Measurements from ENCODE around the gene GJB2. TPM values are rescaled to one million over a fixed set of nuclear protein-coding genes. Genes with fewer than 3 reads are reported as not detected.

The GJB2 gene
- total RNA-seq, result 1.0 TPM

- Histone ChIP-seq H3K4me3 (ENCODE audit: low read length in 3 of 3) (peak within 1 kb of the TSS; percentile 52 to 69 (median 68)), H3K9me3 (ENCODE audit: control insufficient read depth in 3 of 3, low read length in 3 of 3) (no peaks in the 10 kb centered on the region), H3K4me1 (ENCODE audit: control insufficient read depth in 3 of 3, insufficient read depth in 3 of 3, low read length in 3 of 3) (peaks cover 16 to 20% (median 18%) of the 10 kb centered on the region in 3 donors), H3K27me3 (ENCODE audit: control insufficient read depth in 3 of 3, insufficient read depth in 3 of 3, low read length in 3 of 3) (peaks cover 41 to 66% (median 50%) of the 10 kb centered on the region in 3 donors), H3K36me3 (ENCODE audit: control insufficient read depth in 3 of 3, insufficient read depth in 3 of 3, low read length in 3 of 3) (no peaks in the 10 kb centered on the region), H3K9ac (ENCODE audit: low read depth in 1 of 3, low read length in 3 of 3) (peak within 1 kb of the TSS in 2 of 3 donors; percentile 14 to 16), H3K27ac (ENCODE audit: low read depth, low read length) (no peak within 1 kb of the TSS)
These were observed at the start of gene GJB2 for GRCh38 chr13:20192836-20193161. GJB2 (minus strand) TSS chr13:20192938; CDS start chr13:20189581, 3,357 bp downstream.

DNA sequence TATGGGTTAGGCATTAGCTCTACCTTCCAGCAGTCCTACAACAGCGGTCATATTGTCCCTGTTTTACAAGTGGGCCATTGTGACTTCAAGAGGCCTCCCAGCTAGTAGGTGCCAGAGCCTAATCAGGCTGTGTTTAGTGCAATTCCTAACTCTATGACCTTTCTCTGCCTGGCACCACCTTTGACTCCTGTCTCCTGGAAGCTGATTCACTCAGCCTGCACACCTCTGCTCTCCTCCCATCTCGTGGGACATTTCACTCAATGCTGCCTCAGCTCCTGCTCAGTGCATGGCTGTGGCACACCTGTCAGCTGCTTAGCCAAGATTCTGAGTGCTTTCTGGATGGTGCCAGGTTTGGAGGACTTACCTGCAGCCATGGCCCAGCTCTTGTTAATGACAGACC is 48.9 kb upstream of the GJB2 start:
- Histone ChIP-seq H3K36me3 (ENCODE audit: control insufficient read depth in 3 of 3, insufficient read depth in 3 of 3, low read length in 3 of 3) (no peaks in the 10 kb centered on the region), H3K4me3 (ENCODE audit: low read length in 3 of 3) (no peak overlapping the region), H3K27ac (ENCODE audit: low read depth, low read length) (no peak overlapping the region), H3K9ac (ENCODE audit: low read depth in 1 of 3, low read length in 3 of 3) (no peak overlapping the region), H3K9me3 (ENCODE audit: control insufficient read depth in 3 of 3, low read length in 3 of 3) (no peaks in the 10 kb centered on the region), H3K27me3 (ENCODE audit: control insufficient read depth in 3 of 3, insufficient read depth in 3 of 3, low read length in 3 of 3) (peaks cover 3 to 16% (median 6%) of the 10 kb centered on the region in 3 donors), H3K4me1 (ENCODE audit: control insufficient read depth in 3 of 3, insufficient read depth in 3 of 3, low read length in 3 of 3) (no peaks in the 10 kb centered on the region)

GRCh38 chr13:20239748-20240147 is 47.0 kb upstream of the GJB2 start:
- no peaks in the 10 kb centered on the region for H3K4me1 ChIP-seq (ENCODE audit: control insufficient read depth in 3 of 3, insufficient read depth in 3 of 3, low read length in 3 of 3)
- no peak overlapping the region for H3K9ac ChIP-seq (ENCODE audit: low read depth in 1 of 3, low read length in 3 of 3)
- no peaks in the 10 kb centered on the region for H3K9me3 ChIP-seq (ENCODE audit: control insufficient read depth in 3 of 3, low read length in 3 of 3)
- H3K36me3 ChIP-seq (ENCODE audit: control insufficient read depth in 3 of 3, insufficient read depth in 3 of 3, low read length in 3 of 3), result no peaks in the 10 kb centered on the region
- no peak overlapping the region for H3K27ac ChIP-seq (ENCODE audit: low read depth, low read length)
- no peak overlapping the region for H3K4me3 ChIP-seq (ENCODE audit: low read length in 3 of 3)
- peaks cover 3 to 16% (median 6%) of the 10 kb centered on the region in 3 donors for H3K27me3 ChIP-seq (ENCODE audit: control insufficient read depth in 3 of 3, insufficient read depth in 3 of 3, low read length in 3 of 3)

DNA sequence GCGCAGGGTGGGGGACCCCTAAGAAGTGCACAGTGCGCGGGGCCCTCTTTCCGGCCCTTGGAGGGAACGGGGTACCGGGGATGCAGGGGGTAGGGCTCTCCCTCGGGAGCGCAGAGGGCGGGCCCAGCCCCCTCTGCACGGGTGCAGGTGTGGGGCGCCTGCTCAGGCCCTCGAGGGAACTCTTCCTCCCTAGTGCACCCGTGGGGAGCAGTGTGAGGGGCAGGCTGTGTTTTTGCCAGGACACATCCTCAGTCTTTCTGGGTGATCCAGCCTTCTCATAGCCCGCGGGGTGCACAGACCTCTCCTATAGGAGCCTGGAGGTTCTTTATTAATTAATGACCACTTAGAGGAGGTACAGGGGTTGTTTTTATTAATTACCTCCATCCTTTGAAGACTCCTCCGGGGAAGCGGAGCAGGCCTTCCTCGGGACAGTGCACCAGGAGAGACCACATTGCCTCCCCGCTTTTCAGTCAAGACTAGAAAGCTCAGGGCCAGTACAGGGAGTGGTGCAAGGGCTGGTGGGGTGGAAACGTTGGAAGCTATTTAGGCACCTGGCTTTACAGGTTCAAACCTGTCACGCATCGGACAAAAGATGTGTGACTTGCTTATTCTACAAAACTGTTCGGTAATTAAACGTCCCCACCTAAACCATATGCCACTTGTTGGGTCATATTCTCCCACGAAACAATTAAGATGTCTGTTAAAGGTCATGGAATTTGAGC is 40.0 kb upstream of the GJB2 start:
- Histone ChIP-seq H3K9me3 (ENCODE audit: control insufficient read depth in 3 of 3, low read length in 3 of 3) (no peaks in the 10 kb centered on the region), H3K4me1 (ENCODE audit: control insufficient read depth in 3 of 3, insufficient read depth in 3 of 3, low read length in 3 of 3) (peaks cover 3 to 7% (median 5%) of the 10 kb centered on the region in 3 donors), H3K27me3 (ENCODE audit: control insufficient read depth in 3 of 3, insufficient read depth in 3 of 3, low read length in 3 of 3) (peaks cover 31 to 36% (median 35%) of the 10 kb centered on the region in 3 donors), H3K4me3 (ENCODE audit: low read length in 3 of 3) (no peak overlapping the region), H3K36me3 (ENCODE audit: control insufficient read depth in 3 of 3, insufficient read depth in 3 of 3, low read length in 3 of 3) (no peaks in the 10 kb centered on the region), H3K9ac (ENCODE audit: low read depth in 1 of 3, low read length in 3 of 3) (no peak overlapping the region), H3K27ac (ENCODE audit: low read depth, low read length) (no peak overlapping the region)

DNA sequence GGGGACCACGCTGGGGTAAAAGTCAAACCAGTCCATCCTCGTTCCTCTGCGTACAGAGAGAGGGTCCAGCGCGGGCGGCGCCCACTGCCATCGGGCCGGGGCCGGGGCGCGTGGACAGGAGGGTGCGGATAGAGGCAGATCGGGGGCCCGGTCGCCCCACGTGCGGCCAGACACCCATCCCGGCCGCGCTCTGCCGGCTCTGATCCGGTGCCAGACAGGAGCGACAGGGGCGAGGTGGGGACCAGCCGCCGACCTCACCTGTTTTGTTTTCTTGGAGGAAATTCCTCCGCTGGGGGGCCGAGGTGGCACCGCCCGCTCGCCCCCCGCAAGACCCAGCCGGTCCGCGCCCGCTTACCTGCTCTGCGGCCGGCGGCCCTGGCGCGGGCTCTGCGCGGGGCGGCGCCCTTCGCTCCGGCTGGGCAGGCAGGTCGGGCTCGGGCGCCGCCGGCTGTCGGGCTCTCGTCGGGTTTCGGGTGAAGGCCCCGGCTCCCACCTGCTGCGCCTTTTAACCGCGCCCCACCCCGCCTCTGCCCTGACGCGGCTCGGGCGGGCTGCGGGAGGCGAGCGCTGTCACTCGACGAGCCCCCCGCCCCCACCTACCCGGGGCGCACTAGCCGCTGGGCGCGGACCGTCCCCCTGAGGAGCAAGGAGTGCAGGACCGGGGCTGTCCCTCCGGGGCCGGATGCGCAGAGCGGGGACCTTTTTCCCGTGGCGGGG is 39.3 kb upstream of the GJB2 start, which contains the start of gene GJB6:
Gene GJB6 (minus strand): TSS at position 481 of the 717 bp plus-strand sequence. CDS start 8,839 bp downstream, outside the sequence.
- Histone ChIP-seq H3K27ac (ENCODE audit: low read depth, low read length) (no peak within 1 kb of the TSS), H3K4me3 (ENCODE audit: low read length in 3 of 3) (peak within 1 kb of the TSS in 1 of 3 donors; percentile 41), H3K9ac (ENCODE audit: low read depth in 1 of 3, low read length in 3 of 3) (no peak within 1 kb of the TSS), H3K27me3 (ENCODE audit: control insufficient read depth in 3 of 3, insufficient read depth in 3 of 3, low read length in 3 of 3) (peaks cover 38 to 40% (median 38%) of the 10 kb centered on the region in 3 donors), H3K4me1 (ENCODE audit: control insufficient read depth in 3 of 3, insufficient read depth in 3 of 3, low read length in 3 of 3) (peaks cover 3 to 7% (median 5%) of the 10 kb centered on the region in 3 donors), H3K9me3 (ENCODE audit: control insufficient read depth in 3 of 3, low read length in 3 of 3) (no peaks in the 10 kb centered on the region), H3K36me3 (ENCODE audit: control insufficient read depth in 3 of 3, insufficient read depth in 3 of 3, low read length in 3 of 3) (no peaks in the 10 kb centered on the region)

DNA sequence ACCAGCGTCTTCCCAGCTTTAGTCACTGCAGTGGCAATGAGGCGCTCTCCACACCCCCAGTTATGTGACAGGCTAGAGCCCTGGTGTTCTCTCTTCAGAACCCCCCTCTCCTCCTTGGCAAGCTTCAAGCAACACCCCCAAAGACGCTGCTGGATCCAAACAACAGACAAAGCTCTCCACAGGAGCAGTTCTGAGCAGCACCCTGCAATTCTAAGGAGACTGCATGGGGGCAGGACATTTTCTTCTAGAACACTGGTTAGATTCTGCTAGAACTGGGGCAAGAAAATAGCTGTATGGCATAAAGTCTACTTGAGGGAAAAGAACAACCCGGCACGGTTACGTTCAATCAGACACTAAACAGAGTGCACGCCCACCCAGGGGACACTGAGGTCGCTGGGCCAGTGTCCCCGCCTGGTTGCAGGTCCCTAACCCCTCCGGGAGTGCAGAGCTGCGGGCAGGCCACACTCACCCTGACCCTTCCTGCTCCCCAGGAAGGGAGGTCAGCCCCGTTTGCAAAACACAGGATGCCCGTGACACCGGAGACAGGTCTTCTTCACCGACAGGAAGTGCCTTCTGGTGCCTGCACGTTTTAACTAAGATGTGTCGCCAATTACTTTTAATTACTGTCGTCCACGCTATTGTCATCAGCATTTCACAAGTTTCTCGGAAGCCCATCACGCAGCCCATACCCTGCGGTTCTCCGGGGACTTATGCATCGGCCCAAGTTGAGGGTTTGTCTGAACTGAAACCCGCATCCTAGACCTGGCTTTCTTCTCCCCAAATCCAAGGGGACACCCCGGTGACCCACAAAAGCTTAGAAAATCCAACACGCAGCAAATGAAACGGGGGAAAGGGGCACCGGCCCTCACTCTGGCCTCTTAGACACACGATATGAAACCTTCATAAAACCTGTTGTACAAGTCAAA is 38.4 kb upstream of the GJB2 start:
- H3K27me3 ChIP-seq (ENCODE audit: control insufficient read depth in 3 of 3, insufficient read depth in 3 of 3, low read length in 3 of 3), result peaks cover 38 to 42% (median 40%) of the 10 kb centered on the region in 3 donors
- peak overlapping the region in 1 of 3 donors; percentile 41 for H3K4me3 ChIP-seq (ENCODE audit: low read length in 3 of 3)

DNA sequence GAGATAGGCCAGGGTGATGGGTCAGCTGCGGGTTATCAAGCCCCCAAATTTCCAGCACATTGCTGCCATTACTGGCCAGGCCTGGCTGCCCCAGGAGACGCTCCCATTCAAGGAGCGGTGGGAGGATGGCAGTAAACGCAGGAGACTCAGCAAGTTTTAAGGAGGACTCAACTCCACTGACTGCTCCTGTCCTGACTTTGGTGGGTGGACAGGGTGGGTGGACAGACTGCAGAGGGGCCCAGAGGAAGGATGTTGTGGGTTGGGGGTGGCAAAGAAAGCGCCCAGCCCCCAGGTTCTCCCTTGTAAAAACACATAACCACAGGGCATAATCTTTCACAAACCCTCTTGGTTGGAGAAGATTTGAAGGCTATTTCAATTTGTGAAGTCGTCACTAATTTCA is 35.0 kb upstream of the GJB2 start:
- Histone ChIP-seq H3K4me3 (ENCODE audit: low read length in 3 of 3) (no peak overlapping the region), H3K27ac (ENCODE audit: low read depth, low read length) (no peak overlapping the region), H3K9ac (ENCODE audit: low read depth in 1 of 3, low read length in 3 of 3) (no peak overlapping the region), H3K9me3 (ENCODE audit: control insufficient read depth in 3 of 3, low read length in 3 of 3) (no peaks in the 10 kb centered on the region), H3K4me1 (ENCODE audit: control insufficient read depth in 3 of 3, insufficient read depth in 3 of 3, low read length in 3 of 3) (peaks cover 3 to 7% (median 5%) of the 10 kb centered on the region in 3 donors), H3K36me3 (ENCODE audit: control insufficient read depth in 3 of 3, insufficient read depth in 3 of 3, low read length in 3 of 3) (no peaks in the 10 kb centered on the region), H3K27me3 (ENCODE audit: control insufficient read depth in 3 of 3, insufficient read depth in 3 of 3, low read length in 3 of 3) (peaks cover 34 to 49% (median 37%) of the 10 kb centered on the region in 3 donors)

More for the DNA sequence above, 38.4 kb upstream of the GJB2 start:
- H3K4me1 ChIP-seq (ENCODE audit: control insufficient read depth in 3 of 3, insufficient read depth in 3 of 3, low read length in 3 of 3), result peaks cover 3 to 7% (median 5%) of the 10 kb centered on the region in 3 donors
- H3K27ac ChIP-seq (ENCODE audit: low read depth, low read length), result no peak overlapping the region
- no peaks in the 10 kb centered on the region for H3K36me3 ChIP-seq (ENCODE audit: control insufficient read depth in 3 of 3, insufficient read depth in 3 of 3, low read length in 3 of 3)
- H3K9me3 ChIP-seq (ENCODE audit: control insufficient read depth in 3 of 3, low read length in 3 of 3), result no peaks in the 10 kb centered on the region
- H3K9ac ChIP-seq (ENCODE audit: low read depth in 1 of 3, low read length in 3 of 3), result no peak overlapping the region

DNA sequence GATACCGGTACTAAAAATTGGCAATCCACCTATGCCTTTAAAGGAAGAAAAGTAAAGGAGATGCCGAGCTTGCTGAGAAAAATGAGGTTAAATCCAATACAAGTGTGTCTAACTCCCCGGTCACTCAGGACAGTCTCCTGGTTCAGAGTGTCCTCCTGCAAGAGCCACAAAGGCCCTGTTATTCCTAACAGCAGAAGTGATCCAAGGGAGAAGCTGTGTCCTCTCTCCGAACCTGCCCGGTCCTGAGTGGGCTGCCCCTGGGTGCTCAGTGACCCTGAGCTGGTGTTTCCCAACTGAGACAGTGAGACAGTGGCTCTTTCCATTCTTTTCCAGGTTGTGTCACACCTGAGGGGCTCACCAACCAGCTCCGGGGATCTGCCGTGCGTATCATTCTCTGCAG is 34.5 kb upstream of the GJB2 start:
- peaks cover 30 to 45% (median 33%) of the 10 kb centered on the region in 3 donors for H3K27me3 ChIP-seq (ENCODE audit: control insufficient read depth in 3 of 3, insufficient read depth in 3 of 3, low read length in 3 of 3)
- H3K27ac ChIP-seq (ENCODE audit: low read depth, low read length), result no peak overlapping the region

DNA sequence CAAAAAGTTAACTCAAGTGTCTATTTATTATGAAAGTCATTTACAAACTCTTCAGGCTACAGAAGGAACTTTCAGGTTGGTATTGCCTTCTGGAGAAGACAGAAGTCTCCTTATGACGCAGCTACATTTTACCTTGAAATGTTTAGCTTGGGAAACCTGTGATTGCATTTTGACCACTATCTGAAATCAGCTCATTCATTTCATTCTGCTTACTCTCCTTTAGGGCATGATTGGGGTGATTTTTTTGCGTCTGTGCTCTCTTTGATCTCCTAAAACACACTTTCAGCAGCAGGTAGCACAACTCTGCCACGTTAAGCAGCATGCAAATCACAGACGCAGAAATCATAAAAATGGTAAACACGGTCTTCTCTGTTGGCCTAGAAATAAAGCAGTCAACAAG is 29.8 kb upstream of the GJB2 start:
- no peaks in the 10 kb centered on the region for H3K9me3 ChIP-seq (ENCODE audit: control insufficient read depth in 3 of 3, low read length in 3 of 3)
- no peak overlapping the region for H3K9ac ChIP-seq (ENCODE audit: low read depth in 1 of 3, low read length in 3 of 3)
- peaks cover 15 to 29% (median 18%) of the 10 kb centered on the region in 3 donors for H3K27me3 ChIP-seq (ENCODE audit: control insufficient read depth in 3 of 3, insufficient read depth in 3 of 3, low read length in 3 of 3)
- H3K27ac ChIP-seq (ENCODE audit: low read depth, low read length), result no peak overlapping the region
- H3K4me3 ChIP-seq (ENCODE audit: low read length in 3 of 3), result no peak overlapping the region
- H3K4me1 ChIP-seq (ENCODE audit: control insufficient read depth in 3 of 3, insufficient read depth in 3 of 3, low read length in 3 of 3), result no peaks in the 10 kb centered on the region
- H3K36me3 ChIP-seq (ENCODE audit: control insufficient read depth in 3 of 3, insufficient read depth in 3 of 3, low read length in 3 of 3), result no peaks in the 10 kb centered on the region

More for the DNA sequence above, 34.5 kb upstream of the GJB2 start:
- no peaks in the 10 kb centered on the region for H3K36me3 ChIP-seq (ENCODE audit: control insufficient read depth in 3 of 3, insufficient read depth in 3 of 3, low read length in 3 of 3)
- H3K9ac ChIP-seq (ENCODE audit: low read depth in 1 of 3, low read length in 3 of 3), result no peak overlapping the region
- no peaks in the 10 kb centered on the region for H3K9me3 ChIP-seq (ENCODE audit: control insufficient read depth in 3 of 3, low read length in 3 of 3)
- H3K4me3 ChIP-seq (ENCODE audit: low read length in 3 of 3), result no peak overlapping the region
- H3K4me1 ChIP-seq (ENCODE audit: control insufficient read depth in 3 of 3, insufficient read depth in 3 of 3, low read length in 3 of 3), result peaks cover 3 to 7% (median 5%) of the 10 kb centered on the region in 3 donors

Data from skeletal muscle tissue (tissue), 4 donors.